HepG2 (cell line): ENCODE results near the gene ZSCAN31. TPM values are rescaled to one million over a fixed set of nuclear protein-coding genes. Genes with fewer than 3 reads are reported as not detected.

Experiments used
- ARHGAP35 ChIP-seq: sonication (generic); formaldehyde crosslinking; IDR thresholded peaks from 2 replicates; pipeline ENCODE4 v1.9.0; 2022; ENCODE audit warnings: mild to moderate bottlenecking, inconsistent platforms, moderate library complexity, missing genetic modification reagents, borderline replicate concordance
- FOXC1 ChIP-seq: sonication (generic); formaldehyde crosslinking; IDR thresholded peaks from 2 replicates; pipeline ENCODE4 v1.8.0; 2022; ENCODE audit warnings: mild to moderate bottlenecking, missing genetic modification reagents, borderline replicate concordance
- GABPB1 ChIP-seq: IDR thresholded peaks from 2 replicates; pipeline ENCODE4 v1.6.1; 2016; ENCODE audit warnings: mild to moderate bottlenecking, missing genetic modification reagents, moderate library complexity, missing compliant biosample characterization
- GMEB2 ChIP-seq: IDR thresholded peaks from 2 replicates; pipeline ENCODE4 v1.6.1; 2016; ENCODE audit warnings: missing biosample characterization, missing genetic modification reagents, low read depth
- KDM5B ChIP-seq: sonication (generic); formaldehyde crosslinking; IDR thresholded peaks from 2 replicates; pipeline ENCODE4 v1.4.0; 2020; ENCODE audit warnings: missing genetic modification reagents, mild to moderate bottlenecking, borderline replicate concordance
- KMT2A ChIP-seq: sonication (generic); formaldehyde crosslinking; IDR thresholded peaks from 2 replicates; pipeline ENCODE4 v1.4.0; 2020; ENCODE audit warnings: missing genetic modification reagents
- NFE2L2 ChIP-seq: fragments of 150-350 bp; IDR thresholded peaks from 2 replicates; pipeline ENCODE4 v1.6.1; 2014; ENCODE audit warnings: low read length
- NR2C2 ChIP-seq: sonication (generic); formaldehyde crosslinking; IDR thresholded peaks from 2 replicates; pipeline ENCODE4 v1.4.0; 2020; ENCODE audit warnings: missing genetic modification reagents, mild to moderate bottlenecking, moderate library complexity, borderline replicate concordance
- NRL ChIP-seq: sonication (generic); formaldehyde crosslinking; IDR thresholded peaks from 2 replicates; pipeline ENCODE4 v1.5.0; 2020; ENCODE audit warnings: missing genetic modification reagents, mild to moderate bottlenecking, moderate library complexity, borderline replicate concordance
- POLR2AphosphoS5 ChIP-seq: IDR thresholded peaks from 2 replicates; pipeline ENCODE4 v1.6.1; 2012; ENCODE audit warnings: low read depth, low read length
- RBM22 ChIP-seq: fragments of 200-400 bp; formaldehyde crosslinking; optimal IDR thresholded peaks from 2 replicates; pipeline ENCODE3; 2017; ENCODE audit warnings: mild to moderate bottlenecking, low read length, moderate library complexity
- SOX13 ChIP-seq, 3 experiments: fragments of 450-650 bp in 1 of 3; sonication (generic) in 1 of 3; formaldehyde crosslinking in 1 of 3; IDR thresholded peaks in 2 of 3; conservative IDR thresholded peaks in 1 of 3; 2 replicates each; pipeline versions ENCODE4 v1.5.0 to v1.6.1; 2016 to 2020; ENCODE audit warnings: antibody characterized with exemption in 1 of 3, mild to moderate bottlenecking in 1 of 3, missing compliant biosample characterization in 1 of 3, missing genetic modification reagents in 1 of 3, moderate library complexity in 1 of 3
- SUZ12 ChIP-seq: fragments of 150-350 bp; IDR thresholded peaks from 2 replicates; pipeline ENCODE4 v1.6.1; 2014; ENCODE audit warnings: low read depth, low read length
- TEAD2 ChIP-seq: sonication (generic); formaldehyde crosslinking; IDR thresholded peaks from 2 replicates; pipeline ENCODE4 v1.9.0; 2021; ENCODE audit warnings: missing genetic modification reagents
- ZBTB38 ChIP-seq: sonication (generic); formaldehyde crosslinking; IDR thresholded peaks from 2 replicates; pipeline ENCODE4 v1.5.1; 2020; ENCODE audit warnings: mild to moderate bottlenecking, missing genetic modification reagents
- ZFX ChIP-seq: sonication (generic); formaldehyde crosslinking; IDR thresholded peaks from 2 replicates; pipeline ENCODE4 v1.4.0; 2020; ENCODE audit warnings: mild to moderate bottlenecking, low read depth, missing genetic modification reagents, moderate library complexity
- ZNF124 ChIP-seq: sonication (generic); formaldehyde crosslinking; IDR thresholded peaks from 2 replicates; pipeline ENCODE4 v1.4.0; 2020; ENCODE audit warnings: missing genetic modification reagents
- ZNF20 ChIP-seq: sonication (generic); formaldehyde crosslinking; IDR thresholded peaks from 2 replicates; pipeline ENCODE4 v1.4.0; 2020; ENCODE audit warnings: mild to moderate bottlenecking, moderate library complexity, missing genetic modification reagents
- ZNF260 ChIP-seq: sonication (generic); formaldehyde crosslinking; IDR thresholded peaks from 2 replicates; pipeline ENCODE4 v1.4.0; 2020; ENCODE audit warnings: missing genetic modification reagents, low read depth, mild to moderate bottlenecking, borderline replicate concordance
- ZNF609 ChIP-seq: sonication (generic); formaldehyde crosslinking; IDR thresholded peaks from 2 replicates; pipeline ENCODE4 v1.4.0; 2020; ENCODE audit warnings: mild to moderate bottlenecking, missing genetic modification reagents, borderline replicate concordance
- polyA plus RNA-seq, 8 experiments: library from polyadenylated mRNA; depleted of rRNA in 3 of 8; stranded (reverse) in 7 of 8; unstranded in 1 of 8; fragments of >200 nt; fragmentation: Illumina TruSeq in 4 of 8; extraction: Trizol in 4 of 8; gene quantifications; 2 replicates each; pipeline versions ENCODE4 v1.2.1 to v1.2.3, GENCODE V29; 2011 to 2016; ENCODE audit warnings: low read depth in 4 of 8, missing spikeins in 1 of 8, mixed read lengths in 1 of 8; ENCODE audit not compliant: insufficient read depth in 1 of 8
- total RNA-seq, 5 experiments: library from RNA; depleted of rRNA; stranded (reverse); fragments of >200 nt; fragmentation: Illumina TruSeq; extraction: Trizol; gene quantifications; 2 replicates each; pipeline ENCODE4 v1.2.3, GENCODE V29; 2016; ENCODE audit warnings: low read depth in 1 of 5

ZSCAN31 gene
- total and polyA plus RNA-seq, 2 of the 13 experiments (the other 11 are each of a cell fraction or from before 2014, with no cell fraction given), result 5.3 to 6.2 TPM

- TF ChIP-seq ZNF609 (peak; percentile 78), SUZ12 (no peak), KMT2A (CRISPR knock-in tag) (peak; percentile 92), FOXC1 (CRISPR knock-in tag) (peak; percentile 93), NFE2L2 (no peak), ZNF260 (CRISPR knock-in tag) (no peak), POLR2AphosphoS5 (peak; percentile 69), NRL (CRISPR knock-in tag) (peak; percentile 96; the same call in 1 of the 2 replicates), ZNF124 (CRISPR knock-in tag) (peak; percentile 85; the same call in 1 of the 2 replicates), GMEB2 (peak; percentile 53; the same call in 1 of the 2 replicates), SOX13 (IDR thresholded peaks at IDR 0.05) (peak; percentile 43), SOX13 (CRISPR knock-in tag; conservative IDR thresholded peaks at IDR 0.05 in 1 of 2, IDR thresholded peaks at IDR 0.05 in 1 of 2) (peak in 1 of 2 experiments; percentile 78; a peak in 2 of 4 replicates), KDM5B (CRISPR knock-in tag) (peak; percentile 87; the same call in 1 of the 2 replicates), ARHGAP35 (CRISPR knock-in tag) (peak; percentile 84; the same call in 1 of the 2 replicates), ZFX (CRISPR knock-in tag) (peak; percentile 92), RBM22 (peak; percentile 80), ZNF20 (CRISPR knock-in tag) (no peak), ZBTB38 (CRISPR knock-in tag) (peak; percentile 82), TEAD2 (no peak), GABPB1 (CRISPR knock-in tag) (peak; percentile 92), NR2C2 (CRISPR knock-in tag) (peak; percentile 91)
Observed at GRCh38 chr6:28383235-28384142, 47.5 kb upstream of the ZSCAN31 start (continued).
